Lung (tissue), 12 donors: ENCODE measurements around the gene GPR61. TPM values are rescaled to one million over a fixed set of nuclear protein-coding genes. Genes with fewer than 3 reads are reported as not detected.

Source experiments
- ATAC-seq: fragments of 200-7000 bp; cut with Tn5 transposase; one replicate; pipeline ENCODE4 v1.9.1; 2020; ENCODE audit warnings: moderate number of reproducible peaks; ENCODE audit not compliant: insufficient read depth, low FRiP score
- DNase-seq, 3 donors: peaks; one replicate each; pipeline ENCODE4 v3.0.0-alpha.2; 2013 to 2017
- H3K27ac ChIP-seq, 2 donors: one replicate each; pipeline ENCODE4 v1.5.1; 2013; ENCODE audit warnings: mild to moderate bottlenecking in 2 of 2, moderate library complexity in 2 of 2, control low read depth in 1 of 2, inconsistent platforms in 1 of 2, low read depth in 1 of 2, low read length in 1 of 2
- H3K27me3 ChIP-seq, 3 donors: one replicate each; pipeline ENCODE4 v1.5.1; 2013; ENCODE audit warnings: low read length in 2 of 3; ENCODE audit not compliant: control insufficient read depth in 3 of 3, insufficient read depth in 3 of 3
- H3K36me3 ChIP-seq, 4 donors: one replicate each; pipeline ENCODE4 v1.5.1; 2013; ENCODE audit warnings: low read length in 4 of 4, mild to moderate bottlenecking in 1 of 4, moderate library complexity in 1 of 4; ENCODE audit not compliant: control insufficient read depth in 4 of 4, insufficient read depth in 4 of 4
- H3K4me1 ChIP-seq, 5 donors: one replicate each; pipeline ENCODE4 v1.5.1; 2013; ENCODE audit warnings: low read length in 5 of 5, mild to moderate bottlenecking in 2 of 5, moderate library complexity in 1 of 5; ENCODE audit not compliant: control insufficient read depth in 5 of 5, insufficient read depth in 5 of 5
- H3K4me3 ChIP-seq: one replicate; pipeline ENCODE4 v1.5.1; 2013; ENCODE audit warnings: mild to moderate bottlenecking, control low read depth, moderate library complexity
- H3K9ac ChIP-seq, 2 donors: one replicate each; pipeline ENCODE4 v1.5.1; 2013; ENCODE audit warnings: low read length in 2 of 2, control low read depth in 1 of 2; ENCODE audit not compliant: insufficient read depth in 1 of 2
- H3K9me3 ChIP-seq, 4 donors: one replicate each; pipeline ENCODE4 v1.5.1; 2013; ENCODE audit warnings: low read length in 3 of 4, mild to moderate bottlenecking in 1 of 4, moderate library complexity in 1 of 4; ENCODE audit not compliant: control insufficient read depth in 4 of 4, insufficient read depth in 3 of 4
- CTCF ChIP-seq: IDR thresholded peaks from 2 replicates; pipeline ENCODE4 v1.5.1; 2012; ENCODE audit warnings: mild to moderate bottlenecking; ENCODE audit errors: control extremely low read depth, extremely low read depth
- whole genome bisulfite sequencing, 2 donors: extraction: QIAGEN DNeasy Blood & Tissue Kit; methylation state at CpG; one replicate each; pipeline ENCODE4 v1.1.7; 2013; 5-methylcytosine and 5-hydroxymethylcytosine counted together
- polyA plus RNA-seq, 2 donors: library from polyadenylated mRNA; stranded (reverse); fragments of 200-250 nt; gene quantifications; one replicate each; pipeline ENCODE4 v1.2.1, GENCODE V29; 2013
- total RNA-seq, 2 donors: library from RNA; depleted of rRNA in 1 of 2; stranded (reverse); fragments of >200 nt in 1 of 2; gene quantifications; one replicate each; pipeline ENCODE4 v1.2.1, GENCODE V29; 2014 to 2021
- donor health status: control.
- donor health status: control.
- donor health status: Bipolar disorder and iron deficiency.
- donor health status: healthy.
- donor health status: DM: yes; HTN: yes; CAD: no.

Gene GPR61
- total and polyA plus RNA-seq, 4 donors, result not detected

GRCh38 chr1:109521002-109521951 is 18.4 kb upstream of the GPR61 start:
- 82 to 89% methylated on average over 14 of the region's 14 CpGs for WGBS, 2 donors
- ATAC-seq (no peak), DNase-seq (no peak)
- Histone ChIP-seq H3K27me3 (peaks cover 0 to 8% (median 0%) of the 10 kb centered on the region in 3 donors), H3K9ac (no peak overlapping the region), H3K4me1 (no peaks in the 10 kb centered on the region), H3K4me3 (no peak overlapping the region), H3K27ac (no peak overlapping the region), H3K9me3 (no peaks in the 10 kb centered on the region), H3K36me3 (no peaks in the 10 kb centered on the region)
- no peak for TF ChIP-seq CTCF

DNA sequence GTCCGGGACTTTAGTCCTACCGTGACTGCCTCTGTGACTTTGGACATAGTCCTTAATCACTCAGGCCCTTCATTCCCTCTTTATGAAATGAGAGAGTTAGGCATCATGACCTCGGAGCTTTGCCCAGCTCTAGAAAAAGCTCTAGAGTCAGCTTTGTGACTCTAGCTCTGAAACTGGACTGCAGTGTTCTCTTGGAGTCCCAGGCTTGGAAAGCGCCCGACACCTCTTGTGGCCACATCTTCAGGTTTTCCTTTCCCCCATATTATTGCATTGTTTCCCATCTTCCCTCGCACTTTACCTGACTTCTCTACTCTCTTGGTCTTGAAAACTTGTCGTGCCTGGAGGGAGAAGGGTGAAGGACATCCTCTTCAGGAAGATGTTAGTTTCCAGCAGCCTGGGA is 17.6 kb upstream of the GPR61 start:
- H3K9ac ChIP-seq, result no peak overlapping the region

DNA sequence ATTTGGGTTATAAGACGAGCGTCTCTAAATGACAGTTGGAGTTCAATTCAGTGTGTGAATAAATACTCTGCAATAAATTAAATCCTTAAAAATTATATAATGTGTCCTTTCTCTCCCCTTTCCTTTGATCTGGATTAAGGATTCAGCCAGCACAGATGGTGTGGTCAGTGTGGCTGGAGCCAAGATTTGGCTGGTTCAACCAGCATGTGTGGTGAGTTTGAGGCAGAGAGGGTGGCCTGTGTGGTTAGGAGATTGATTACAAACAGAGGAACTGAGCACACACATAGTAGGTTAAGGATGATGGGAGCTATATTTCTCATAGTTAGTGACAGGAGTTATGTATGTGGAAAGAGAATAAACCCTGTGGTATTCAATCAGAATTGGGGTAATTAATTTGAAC is 16.0 kb upstream of the GPR61 start:
- 90 to 97% methylated on average over 2 of the region's 2 CpGs for WGBS, 2 donors

More for the DNA sequence above, 17.6 kb upstream of the GPR61 start:
- H3K27me3 ChIP-seq, result peaks cover 0 to 8% (median 0%) of the 10 kb centered on the region in 3 donors
- no peaks in the 10 kb centered on the region for H3K36me3 ChIP-seq
- TF ChIP-seq CTCF, result no peak
- ATAC-seq (no peak), DNase-seq (no peak)
- H3K9me3 ChIP-seq, result no peaks in the 10 kb centered on the region
- H3K27ac ChIP-seq, result no peak overlapping the region
- WGBS, 2 donors, result 87 to 94% methylated on average over 7 of the region's 7 CpGs
- H3K4me3 ChIP-seq, result no peak overlapping the region
- H3K4me1 ChIP-seq, result no peaks in the 10 kb centered on the region

More for the DNA sequence above, 16.0 kb upstream of the GPR61 start:
- no peak for TF ChIP-seq CTCF
- no peak overlapping the region for H3K9ac ChIP-seq
- DNase-seq (no peak), ATAC-seq (no peak)
- H3K9me3 ChIP-seq, result no peaks in the 10 kb centered on the region
- H3K36me3 ChIP-seq, result no peaks in the 10 kb centered on the region
- no peak overlapping the region for H3K4me3 ChIP-seq
- H3K27ac ChIP-seq, result no peak overlapping the region
- peaks cover 0 to 8% (median 0%) of the 10 kb centered on the region in 3 donors for H3K27me3 ChIP-seq
- no peaks in the 10 kb centered on the region for H3K4me1 ChIP-seq
